Measurements from ENCODE around the gene MMP24OS.

Gene MMP24OS

DNA sequence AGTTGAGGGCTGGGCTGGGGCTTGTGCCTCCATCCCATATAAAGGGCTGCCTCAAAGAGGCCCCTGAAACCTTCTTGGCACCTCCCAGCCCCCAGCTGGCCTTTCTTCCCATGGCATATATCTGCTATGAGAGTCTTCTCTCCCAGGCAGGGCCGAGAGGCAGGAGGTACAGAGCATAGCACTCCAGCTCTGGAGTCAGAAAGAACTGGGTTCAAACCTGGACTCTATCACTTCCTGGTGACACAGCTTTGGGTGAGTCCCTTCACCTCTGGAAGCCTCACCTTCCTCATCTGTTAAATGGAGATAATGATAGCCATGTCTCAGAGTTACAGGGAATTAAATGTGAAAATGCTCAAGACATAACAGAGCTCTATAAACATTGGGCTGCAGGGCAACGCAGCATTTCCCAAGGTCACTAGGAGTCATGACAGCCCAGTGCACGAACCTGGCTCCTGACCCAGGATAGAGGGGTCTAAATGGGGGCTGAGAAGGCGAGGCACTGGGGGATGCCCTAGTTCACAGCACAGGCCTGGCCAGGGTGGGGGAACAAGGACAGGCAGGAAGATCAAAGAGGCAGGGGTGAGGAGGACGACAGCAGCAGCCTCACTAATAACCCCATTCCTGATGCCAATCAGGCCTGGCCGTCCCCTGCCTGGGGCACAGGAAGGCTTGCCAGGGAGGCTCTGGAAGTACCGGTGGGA is 12.4 kb upstream of the MMP24OS start:
- no peak for DNase-seq

DNA sequence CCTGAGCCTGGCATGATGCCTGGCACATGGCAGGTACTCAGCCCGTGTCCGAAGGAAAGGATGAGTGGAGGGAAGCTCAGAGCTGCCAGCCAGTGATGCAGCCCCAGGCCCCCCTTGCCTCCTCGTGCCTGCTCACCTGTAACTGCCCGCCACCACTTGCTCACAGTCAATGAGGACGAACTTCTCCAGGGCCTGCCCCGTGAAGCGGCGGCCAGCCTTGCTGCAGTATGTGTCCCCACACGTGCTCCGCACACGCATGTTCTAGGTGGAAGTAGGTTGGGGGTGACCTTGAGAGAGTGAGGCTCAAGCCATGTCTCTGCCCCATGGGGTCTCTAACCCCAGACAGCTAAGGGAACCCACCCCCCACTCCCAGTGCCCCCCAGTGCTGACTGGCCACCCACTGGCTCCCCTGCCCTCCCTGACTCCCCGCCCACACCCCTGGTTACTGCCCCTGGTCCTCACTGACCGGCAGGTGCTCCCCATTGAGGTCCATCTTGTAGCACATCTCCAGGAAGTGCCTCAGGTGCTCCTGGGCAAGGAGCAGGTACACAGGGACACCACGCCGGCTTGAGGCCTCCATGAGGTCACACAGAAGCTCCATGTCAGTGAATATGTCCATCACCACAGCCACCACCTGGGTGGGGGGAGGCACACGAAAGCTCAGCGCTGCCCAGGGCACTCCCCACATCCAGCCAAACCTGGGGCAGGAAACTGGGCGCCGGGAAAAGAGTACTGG is 10.6 kb upstream of the MMP24OS start:
- DNase-seq = no peak

DNA sequence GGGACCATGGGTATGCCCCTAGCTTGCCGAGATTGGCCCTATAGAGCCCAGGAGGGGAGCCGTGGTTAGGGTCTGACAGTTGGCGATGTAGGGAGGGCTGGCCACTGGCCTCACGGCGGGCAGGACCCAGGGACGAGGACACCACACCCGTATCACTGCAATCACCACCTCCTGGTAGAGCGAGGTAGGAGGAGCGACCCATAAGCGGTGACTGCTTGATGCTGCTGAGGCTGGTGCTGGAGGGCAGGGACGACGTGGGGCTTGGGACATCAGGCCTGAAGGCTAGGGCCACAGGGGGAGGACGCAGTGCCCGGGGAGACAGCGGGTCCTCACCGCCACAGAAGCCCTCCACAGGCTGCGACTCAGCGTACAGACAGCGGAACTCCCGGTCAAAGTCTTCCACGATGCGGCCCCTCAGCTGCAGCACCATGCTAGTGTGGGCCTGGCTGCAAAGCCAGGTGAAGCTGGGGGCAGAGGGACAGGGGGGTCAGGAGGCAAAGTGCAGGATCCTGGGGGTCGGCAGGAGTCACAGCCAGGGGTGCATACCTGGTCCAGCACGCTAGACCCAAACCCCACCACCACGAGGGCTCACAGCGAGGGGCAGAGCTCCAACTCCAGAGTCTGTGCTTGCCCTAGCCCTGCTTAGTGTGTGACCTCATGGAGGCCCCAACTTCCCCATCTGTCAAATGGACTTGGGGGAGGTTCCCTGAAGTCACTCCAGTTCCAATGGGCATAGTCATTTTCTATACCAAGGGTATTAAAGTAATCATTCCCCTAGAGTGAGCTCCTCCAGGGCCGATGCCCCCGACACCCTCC is 9.8 kb upstream of the MMP24OS start:
- no peak for DNase-seq

DNA sequence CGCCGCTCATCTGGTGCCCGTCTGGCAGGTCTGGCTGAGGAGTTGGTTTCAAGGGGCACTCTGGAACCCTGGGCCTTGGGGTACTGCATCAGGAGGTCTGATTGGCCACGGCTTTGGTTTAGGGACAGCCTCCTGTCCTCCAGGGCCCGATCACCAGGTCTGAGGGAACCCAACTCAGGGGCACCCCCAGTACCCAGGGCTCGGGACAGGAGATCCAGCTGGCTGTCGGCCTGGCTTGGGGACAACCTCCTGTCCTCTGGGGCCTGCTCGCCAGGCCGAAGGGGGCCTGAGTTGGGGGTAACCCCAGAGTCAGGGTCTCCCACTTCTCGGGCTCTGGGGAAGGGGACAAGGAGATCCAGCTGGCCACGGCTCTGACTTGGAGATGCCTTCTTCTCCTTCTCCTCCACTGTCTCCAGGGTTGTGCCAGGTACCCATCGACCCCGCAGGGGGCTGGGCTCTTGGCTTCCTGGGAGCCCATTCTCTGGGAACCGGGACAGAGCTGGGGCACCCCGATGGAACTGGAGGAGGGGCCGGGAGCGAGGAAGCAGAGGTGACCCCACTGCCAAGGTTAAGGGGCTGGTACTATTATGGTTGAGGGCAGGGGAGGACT is 9.1 kb upstream of the MMP24OS start:
- DNase-seq = no peak

DNA sequence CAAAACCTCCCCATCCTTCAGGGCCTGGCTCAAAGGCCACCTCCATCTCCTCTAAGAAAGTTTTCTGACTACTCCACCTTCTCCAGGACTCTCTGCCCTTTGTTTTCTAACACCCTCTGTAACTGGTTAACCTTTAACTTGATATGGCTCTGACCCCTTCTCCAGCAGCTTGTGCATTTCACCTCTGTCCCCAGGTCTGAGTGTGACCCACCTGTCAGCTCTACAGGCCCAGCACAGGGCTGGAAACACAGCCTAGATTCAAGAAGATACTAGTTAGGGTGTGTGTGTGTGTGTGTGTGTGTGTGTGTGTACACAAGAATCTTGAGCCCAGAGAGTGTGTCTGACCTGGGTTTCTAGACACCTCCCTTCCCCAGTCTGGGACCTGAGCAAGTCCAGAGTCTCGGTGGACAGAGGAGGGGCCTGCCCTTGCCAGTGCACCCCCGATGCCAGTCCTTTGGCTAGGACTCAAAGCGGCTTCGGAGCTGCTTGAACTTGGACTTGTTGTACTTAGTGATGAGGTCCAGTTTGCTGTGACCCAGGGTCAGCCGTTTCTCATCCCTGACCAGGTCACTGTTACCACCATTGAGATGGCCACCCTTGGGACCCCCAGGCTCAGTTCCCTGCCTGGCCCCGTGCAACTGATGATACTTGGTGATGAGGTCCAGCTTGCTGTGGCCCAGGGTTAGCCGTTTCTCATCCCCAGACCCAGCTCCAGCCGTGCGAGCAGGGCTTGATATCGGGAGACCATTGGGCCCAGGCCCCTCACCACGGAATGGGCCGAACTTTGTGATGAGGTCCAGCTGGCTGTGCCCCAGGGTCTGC is 8.4 kb upstream of the MMP24OS start:
- no peak for DNase-seq

DNA sequence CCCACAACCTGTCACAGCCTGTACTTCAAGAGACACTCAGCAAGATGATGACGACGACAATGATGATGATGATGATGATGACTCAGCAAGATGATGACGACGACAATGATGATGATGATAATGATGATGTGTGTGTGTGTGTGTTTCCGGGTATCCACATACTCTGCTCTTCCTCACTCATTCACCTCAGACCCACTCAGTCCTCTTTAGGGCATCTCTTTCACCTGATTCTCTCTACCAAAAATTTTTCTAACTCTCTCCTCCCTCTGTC is 7.8 kb upstream of the MMP24OS start:
- no peak for DNase-seq

DNA sequence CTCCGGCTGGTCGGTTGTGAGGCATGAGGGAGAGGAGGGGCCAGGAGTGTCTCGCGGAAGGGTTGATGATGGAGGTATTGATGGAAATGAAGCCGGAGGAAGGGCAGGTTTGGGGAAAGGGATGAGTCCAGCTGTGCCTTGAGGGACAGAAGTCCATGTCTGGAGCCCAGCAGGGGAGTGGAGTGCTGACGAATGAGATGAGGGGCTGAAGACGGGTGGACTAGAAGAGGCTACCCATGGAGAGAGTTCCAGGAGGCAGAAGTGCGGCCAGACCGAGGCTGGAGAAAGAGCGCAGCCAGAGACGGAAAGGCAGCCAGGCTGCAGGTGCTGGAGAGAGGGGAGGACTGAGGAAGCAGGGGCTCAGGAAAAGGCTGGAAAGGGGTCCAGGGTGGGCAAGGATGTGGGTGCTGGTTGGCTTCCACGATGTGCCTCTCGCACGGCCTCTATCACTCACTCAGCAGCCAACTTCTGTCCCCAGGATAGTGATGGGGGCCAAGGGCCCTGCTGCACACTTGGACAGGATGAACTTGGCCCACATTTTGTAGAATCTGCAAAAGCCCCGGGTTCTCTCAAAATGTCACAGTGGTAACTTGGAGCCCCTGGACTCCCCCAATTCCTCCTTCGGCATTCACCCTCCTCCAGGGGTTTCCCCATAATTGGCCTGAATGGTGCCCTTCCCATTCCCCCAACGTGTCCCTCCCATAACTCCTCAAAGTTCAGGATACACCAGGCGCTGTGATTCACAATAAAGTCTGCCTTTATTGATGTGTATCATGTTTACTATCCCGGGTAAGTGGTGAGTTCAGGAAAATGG is 7.3 kb upstream of the MMP24OS start:
- DNase-seq = no peak

DNA sequence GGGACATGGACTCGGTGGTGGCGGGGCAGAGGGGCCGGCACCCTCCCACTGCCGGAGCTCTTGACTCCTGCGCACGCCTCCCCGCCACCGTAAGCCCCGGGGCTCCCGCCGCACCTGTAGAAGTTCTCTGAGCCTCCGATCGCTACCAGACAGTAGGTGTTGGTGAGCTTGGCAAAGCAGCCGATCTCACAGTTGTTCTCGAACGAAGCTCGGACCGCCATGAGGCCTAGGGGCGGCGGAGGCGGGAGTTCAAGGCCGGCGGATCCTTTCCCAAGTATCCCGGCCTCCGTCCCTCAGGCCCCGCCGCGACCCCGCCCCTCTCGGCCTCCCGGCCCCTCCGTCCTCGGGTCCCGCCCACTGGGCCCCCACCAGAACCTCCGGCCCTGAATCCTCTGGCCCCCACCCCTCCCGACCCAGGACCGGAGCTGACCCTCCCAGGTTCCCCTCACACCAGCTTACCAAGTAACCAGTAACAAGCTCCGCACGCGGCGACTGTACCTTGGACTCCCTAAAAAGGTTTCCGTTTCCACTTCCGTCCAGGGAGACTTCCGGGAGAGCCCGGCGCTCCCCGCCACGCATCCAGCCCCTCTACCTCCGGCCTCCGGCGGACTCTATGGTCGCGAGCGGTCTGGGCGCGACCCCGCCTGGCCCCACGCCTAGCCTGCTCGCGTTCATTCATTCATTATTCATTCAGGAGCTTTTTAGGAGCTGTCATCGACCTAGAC is 6.5 kb upstream of the MMP24OS start, which contains the start of gene EIF6:
EIF6 (minus strand) TSS at position 506 of the 725 bp plus-strand sequence; CDS start at position 221, 285 bp downstream.
- peak; percentile 80 for DNase-seq

DNA sequence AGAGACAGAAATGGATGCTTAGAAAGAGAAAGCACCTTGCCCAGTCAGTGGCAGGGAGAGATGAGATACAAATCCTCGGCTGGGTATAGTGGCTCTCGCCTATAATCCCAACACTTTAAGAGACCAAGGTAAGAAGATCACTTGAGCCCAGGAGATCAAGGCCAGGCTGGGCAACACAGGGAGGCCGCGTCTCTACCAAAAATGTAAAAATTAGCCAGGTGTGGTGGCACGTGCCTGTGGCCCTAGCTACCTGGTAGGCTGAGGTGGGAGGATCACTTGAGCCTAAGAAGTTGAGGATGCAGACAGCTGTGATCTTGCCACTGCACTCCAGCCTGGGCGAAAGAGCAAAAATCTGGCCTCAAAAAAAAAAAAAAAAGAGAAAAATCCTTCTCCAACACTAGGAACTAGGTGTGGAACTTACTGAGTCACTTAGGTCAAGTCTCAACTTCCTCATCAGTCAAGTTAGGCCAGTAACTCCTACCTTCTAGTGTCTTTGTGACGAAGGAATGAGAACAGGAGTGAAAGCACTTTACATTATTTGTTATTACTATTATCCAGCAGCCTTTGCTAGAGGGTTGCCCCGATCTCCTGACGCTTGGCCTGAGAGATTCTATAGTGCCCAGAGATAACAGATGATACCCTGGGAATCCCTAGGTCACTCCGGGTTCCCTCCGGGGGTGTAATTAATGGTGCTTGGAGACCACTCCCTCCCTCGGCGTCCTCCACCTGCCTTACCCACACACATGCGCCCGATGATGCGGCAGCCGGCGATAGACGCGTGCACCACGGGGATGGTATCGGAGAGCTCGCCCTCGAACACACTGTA is 5.7 kb upstream of the MMP24OS start:
- DNase-seq = no peak

DNA sequence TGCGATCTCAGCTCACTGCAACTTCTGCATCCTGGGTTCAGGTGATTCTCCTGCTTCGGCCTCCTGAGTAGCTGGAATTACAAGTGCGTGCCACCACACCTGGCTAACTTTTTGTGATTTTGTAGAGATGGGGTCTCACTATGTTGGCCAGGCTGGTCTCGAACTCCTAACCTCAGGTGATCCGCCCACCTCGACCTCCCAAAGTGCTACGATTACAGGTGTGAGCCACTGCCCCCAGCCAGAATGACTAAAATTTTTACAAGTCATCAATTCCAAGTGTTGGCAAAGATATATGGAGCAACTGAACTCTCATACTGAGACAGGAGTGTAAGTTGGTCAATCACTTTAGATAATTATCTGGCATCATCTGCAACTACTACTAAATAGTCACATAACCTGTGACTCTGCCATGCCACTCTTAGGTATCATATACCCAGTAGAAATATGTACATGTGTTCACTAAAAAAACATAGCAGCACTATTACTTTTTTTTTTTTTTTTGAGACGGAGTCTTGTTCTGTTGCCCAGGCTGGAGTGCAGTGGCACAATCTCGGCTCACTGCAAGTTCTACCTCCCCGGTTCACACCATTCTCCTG is 3.7 kb upstream of the MMP24OS start:
- no peak for DNase-seq

DNA sequence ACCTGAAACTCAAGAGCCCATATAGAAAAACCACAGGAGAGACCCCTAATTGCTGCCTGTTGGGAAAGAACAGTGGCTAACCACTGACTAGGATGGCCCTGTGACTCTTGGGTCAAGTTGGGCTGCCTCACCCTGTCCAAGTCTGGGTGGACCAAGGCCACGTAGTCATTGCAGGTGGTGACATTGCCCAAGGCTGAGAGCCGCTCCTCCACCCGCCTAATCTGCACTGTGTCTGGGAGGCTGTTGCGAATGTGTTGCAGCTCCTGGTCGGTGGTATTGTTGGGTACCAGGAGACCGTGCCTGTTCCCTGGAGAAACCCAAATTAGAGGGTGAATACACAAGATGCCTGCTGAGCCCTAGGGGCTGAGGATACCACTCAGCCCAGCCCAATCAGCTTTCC is 2.6 kb upstream of the MMP24OS start:
- no peak for DNase-seq

DNA sequence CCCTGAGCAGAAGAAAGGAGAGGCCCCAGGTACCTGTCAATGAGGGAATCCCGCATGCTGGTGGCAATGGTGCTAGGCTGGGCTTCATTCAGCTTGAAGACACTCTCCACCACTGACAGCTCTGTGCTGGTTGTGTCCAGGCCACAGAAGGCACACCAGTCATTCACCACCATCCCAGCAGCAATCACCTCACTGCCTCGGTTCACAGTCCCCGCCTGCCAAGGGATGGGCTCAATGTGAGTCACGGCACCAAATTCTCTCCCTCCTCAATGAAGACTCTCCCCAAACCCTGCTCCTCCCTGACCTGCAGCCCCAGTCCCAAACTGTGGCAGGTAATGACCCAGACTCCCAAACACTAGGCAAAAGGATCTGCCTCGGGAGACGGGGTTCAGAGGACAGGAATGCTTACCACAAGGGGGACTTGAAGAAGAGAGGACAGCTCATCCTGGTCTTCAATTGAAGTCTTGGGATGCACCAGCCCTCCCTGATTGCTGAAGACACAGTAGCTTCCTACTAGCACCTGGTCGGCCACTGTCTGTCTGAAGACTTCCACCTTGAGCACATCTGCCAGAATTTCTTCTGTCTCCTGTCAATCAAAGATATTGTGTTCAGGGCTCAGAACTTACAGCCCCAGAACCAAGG is 1.7 kb upstream of the MMP24OS start:
- DNase-seq = no peak

DNA sequence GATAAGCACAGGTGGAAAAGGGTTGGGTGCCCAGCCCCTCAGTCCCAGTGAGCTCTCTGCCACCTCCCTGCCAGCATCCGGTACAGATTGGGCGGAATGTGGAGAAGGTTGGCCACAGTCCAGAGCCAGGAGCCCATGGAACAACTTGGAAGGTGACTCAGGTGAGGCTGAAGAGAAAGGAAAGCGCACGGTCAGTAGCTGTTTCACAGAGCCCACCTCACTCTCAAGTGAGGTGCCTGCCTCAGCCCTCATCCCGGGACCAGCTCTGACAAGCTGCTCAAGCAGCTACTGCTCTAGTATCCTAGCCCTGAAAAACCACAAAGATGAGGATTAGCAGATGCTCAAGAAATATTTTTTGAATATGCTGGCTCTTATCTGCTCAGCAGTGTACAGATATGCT is 1.1 kb upstream of the MMP24OS start:
- DNase-seq = no peak

DNA sequence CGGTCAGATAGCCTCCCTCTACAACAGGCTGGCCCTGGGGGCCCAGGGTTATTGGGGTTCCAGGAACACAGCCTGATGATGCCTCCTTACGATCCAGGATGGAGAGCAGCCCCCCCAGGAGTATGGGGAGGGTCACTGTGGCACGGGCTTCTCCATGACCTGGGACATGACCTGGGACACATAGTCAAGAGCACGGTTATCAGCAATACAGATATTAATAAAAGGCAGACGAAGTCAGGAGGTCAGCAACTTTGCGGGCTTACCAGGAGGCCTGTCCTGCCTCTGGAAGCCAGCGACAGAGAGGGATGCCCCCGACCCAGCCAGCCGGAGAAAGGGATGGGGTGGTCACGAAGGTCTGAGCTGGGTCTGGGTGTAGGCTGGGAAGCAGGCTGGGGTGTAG is 795 bp downstream of the MMP24OS start:
- no peak for DNase-seq

DNA sequence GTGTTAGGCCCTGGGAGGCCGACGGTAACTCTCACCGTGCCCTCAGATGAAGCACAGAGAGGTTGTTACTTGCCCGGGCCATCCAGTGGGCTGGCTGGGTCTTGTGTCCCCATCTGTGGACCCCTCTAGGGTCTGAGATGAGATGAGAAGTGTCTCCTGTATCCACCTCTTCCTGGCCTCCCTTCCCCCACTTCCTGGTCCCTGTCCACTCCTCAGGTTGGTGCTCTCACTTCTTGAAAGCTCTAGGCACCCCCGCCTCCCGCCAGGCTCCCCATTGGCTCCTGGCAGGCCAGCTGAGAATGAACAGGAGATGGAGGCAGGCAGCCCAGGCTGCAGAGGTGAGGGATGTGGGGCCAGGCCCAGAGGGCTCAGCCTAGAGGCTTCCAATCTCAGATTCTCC is 1.5 kb downstream of the MMP24OS start:
- no peak for DNase-seq

DNA sequence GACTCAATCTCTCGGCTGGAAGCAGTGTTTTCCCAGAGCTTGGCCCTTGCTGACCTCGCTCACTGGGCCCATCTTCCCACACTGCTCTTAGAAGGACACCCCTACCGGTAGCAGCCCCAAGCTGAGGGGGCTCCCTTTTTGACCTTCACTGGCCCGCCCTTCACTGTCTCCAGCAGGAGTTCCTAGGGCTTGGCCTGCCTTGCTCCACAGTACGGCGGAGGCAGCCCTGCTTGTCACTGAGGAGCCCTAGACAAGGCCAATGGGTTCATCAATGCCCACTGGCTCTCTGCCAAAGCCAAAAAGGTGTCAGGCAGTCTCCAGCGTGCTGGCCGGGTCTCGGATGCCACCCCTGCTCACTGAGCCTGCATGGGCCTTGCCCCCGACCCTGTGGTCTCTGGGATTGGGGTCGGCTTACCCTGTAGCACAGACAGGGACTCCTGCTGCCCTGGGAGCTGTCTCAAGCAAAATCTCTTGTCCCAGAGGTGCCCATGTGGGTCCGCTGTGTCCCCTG is 2.1 kb downstream of the MMP24OS start:
- DNase-seq = no peak

DNA sequence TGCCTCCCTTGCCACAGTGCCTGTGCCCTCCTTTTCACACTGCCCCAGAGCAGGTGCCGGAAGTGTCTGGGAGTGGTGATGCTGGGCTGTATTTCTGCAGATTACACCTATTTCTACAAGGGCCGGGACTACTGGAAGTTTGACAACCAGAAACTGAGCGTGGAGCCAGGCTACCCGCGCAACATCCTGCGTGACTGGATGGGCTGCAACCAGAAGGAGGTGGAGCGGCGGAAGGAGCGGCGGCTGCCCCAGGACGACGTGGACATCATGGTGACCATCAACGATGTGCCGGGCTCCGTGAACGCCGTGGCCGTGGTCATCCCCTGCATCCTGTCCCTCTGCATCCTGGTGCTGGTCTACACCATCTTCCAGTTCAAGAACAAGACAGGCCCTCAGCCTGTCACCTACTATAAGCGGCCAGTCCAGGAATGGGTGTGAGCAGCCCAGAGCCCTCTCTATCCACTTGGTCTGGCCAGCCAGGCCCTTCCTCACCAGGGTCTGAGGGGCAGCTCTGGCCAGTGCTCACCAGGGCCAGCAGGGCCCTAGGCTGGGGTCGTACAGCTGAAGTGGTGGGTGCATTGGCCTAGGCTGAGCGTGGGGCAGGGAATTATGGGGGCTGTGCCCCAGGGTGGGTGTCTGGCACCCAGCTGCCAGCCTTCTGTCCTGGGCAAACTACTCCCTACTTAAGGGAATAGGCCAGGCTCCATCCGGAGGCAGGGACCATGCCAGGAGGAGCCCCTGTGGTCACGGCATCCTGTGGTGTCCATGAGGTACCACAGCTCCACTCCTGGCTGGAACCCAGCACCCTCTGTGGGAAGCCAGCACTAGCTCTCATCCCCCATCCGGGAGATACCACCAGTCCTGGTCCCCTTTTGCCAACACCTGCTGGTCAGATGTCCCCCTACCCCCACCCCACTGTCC is 3.5 kb downstream of the MMP24OS start:
- no peak for DNase-seq

All from NCI-H774 (cell line).